Measurements from ENCODE around the gene STAB1. TPM values are rescaled to one million over a fixed set of nuclear protein-coding genes. Genes with fewer than 3 reads are reported as not detected.

STAB1 gene
- polyA plus RNA-seq, 1 donor (not counting 4 experiments of a cell fraction or from before 2014, with no cell fraction given): not detected

- Histone ChIP-seq H2AFZ (ENCODE audit: control insufficient read depth, low read length) (no peak overlapping the region), H3K36me3 (ENCODE audit: control insufficient read depth in 2 of 2, extremely low read depth in 1 of 2, insufficient read depth in 2 of 2, low read length in 2 of 2) (peaks cover 45 to 51% of the 10 kb centered on the region in 2 experiments), H3K4me3 (ENCODE audit: control insufficient read depth in 2 of 3, extremely low read depth in 1 of 3, insufficient read depth in 2 of 3, low read depth in 1 of 3, low read length in 3 of 3) (no peak overlapping the region), H3K27ac (ENCODE audit: control insufficient read depth, insufficient read depth, low read length) (no peak overlapping the region), H3K27me3 (ENCODE audit: control insufficient read depth, extremely low read depth, insufficient read depth, low read length) (no peaks in the 10 kb centered on the region), H3K9ac (ENCODE audit: control insufficient read depth, extremely low read depth, insufficient read depth, low read length) (no peak overlapping the region), H3K79me2 (ENCODE audit: control insufficient read depth, insufficient read depth, low read length) (peaks cover 17% of the 10 kb centered on the region), H3K9me1 (ENCODE audit: control insufficient read depth, extremely low read depth, insufficient read depth, low read length) (no peaks in the 10 kb centered on the region), H3K4me2 (ENCODE audit: control insufficient read depth, extremely low read depth, insufficient read depth, low read depth, low read length) (no peak overlapping the region), H3K9me3 (ENCODE audit: control insufficient read depth, low read depth, low read length) (no peaks in the 10 kb centered on the region), H3K4me1 (ENCODE audit: control insufficient read depth, extremely low read depth, insufficient read depth, low read length) (no peaks in the 10 kb centered on the region), H4K20me1 (ENCODE audit: control insufficient read depth, extremely low read depth, insufficient read depth, low read length) (peaks cover 4% of the 10 kb centered on the region)
- dilution Hi-C loops (cut with MboI; ENCODE audit: extremely low pct_ligation_motif_present, low sequenced_read_pairs): no loop called here
- FAIRE-seq (no peak), DNase-seq (ENCODE audit: low read depth, low spot score) (no peak)
- TF ChIP-seq CTCF (optimal IDR thresholded peaks at IDR 0.05 in 1 of 3, IDR thresholded peaks at IDR 0.05 in 1 of 3, conservative IDR thresholded peaks at IDR 0.05 in 1 of 3; ENCODE audit: extremely low read depth in 1 of 3, insufficient read depth in 2 of 3, low read length in 3 of 3) (peak; percentile 38 to 73 (median 46)), EZH2 (IDR thresholded peaks at IDR 0.05; ENCODE audit: low read length) (no peak)
These were observed 23.5 kb upstream of the STAB1 start for GRCh38 chr3:52471371-52472238.

- Histone ChIP-seq H2AFZ (ENCODE audit: control insufficient read depth, low read length) (no peak overlapping the region), H3K9me1 (ENCODE audit: control insufficient read depth, extremely low read depth, insufficient read depth, low read length) (no peaks in the 10 kb centered on the region), H3K27ac (ENCODE audit: control insufficient read depth, insufficient read depth, low read length) (no peak overlapping the region), H3K36me3 (ENCODE audit: control insufficient read depth in 2 of 2, extremely low read depth in 1 of 2, insufficient read depth in 2 of 2, low read length in 2 of 2) (peaks cover 48 to 54% of the 10 kb centered on the region in 2 experiments), H3K4me3 (ENCODE audit: control insufficient read depth in 2 of 3, extremely low read depth in 1 of 3, insufficient read depth in 2 of 3, low read depth in 1 of 3, low read length in 3 of 3) (no peak overlapping the region), H3K9ac (ENCODE audit: control insufficient read depth, extremely low read depth, insufficient read depth, low read length) (no peak overlapping the region), H3K79me2 (ENCODE audit: control insufficient read depth, insufficient read depth, low read length) (peaks cover 11% of the 10 kb centered on the region), H3K4me2 (ENCODE audit: control insufficient read depth, extremely low read depth, insufficient read depth, low read depth, low read length) (no peak overlapping the region), H4K20me1 (ENCODE audit: control insufficient read depth, extremely low read depth, insufficient read depth, low read length) (peaks cover 4% of the 10 kb centered on the region), H3K27me3 (ENCODE audit: control insufficient read depth, extremely low read depth, insufficient read depth, low read length) (no peaks in the 10 kb centered on the region), H3K4me1 (ENCODE audit: control insufficient read depth, extremely low read depth, insufficient read depth, low read length) (no peaks in the 10 kb centered on the region), H3K9me3 (ENCODE audit: control insufficient read depth, low read depth, low read length) (no peaks in the 10 kb centered on the region)
- dilution Hi-C loops (cut with MboI; ENCODE audit: extremely low pct_ligation_motif_present, low sequenced_read_pairs): no loop called here
- TF ChIP-seq EZH2 (IDR thresholded peaks at IDR 0.05; ENCODE audit: low read length): no peak
- TF ChIP-seq CTCF (optimal IDR thresholded peaks at IDR 0.05 in 1 of 3, IDR thresholded peaks at IDR 0.05 in 1 of 3, conservative IDR thresholded peaks at IDR 0.05 in 1 of 3; ENCODE audit: extremely low read depth in 1 of 3, insufficient read depth in 2 of 3, low read length in 3 of 3): no peak
- FAIRE-seq (no peak), DNase-seq (ENCODE audit: low read depth, low spot score) (no peak)
These were observed 22.7 kb upstream of the STAB1 start for GRCh38 chr3:52472239-52473000.
